ENCODE measurements around the gene DDIT3. TPM values are rescaled to one million over a fixed set of nuclear protein-coding genes. Genes with fewer than 3 reads are reported as not detected.
A peak's percentile ranks its signal among the peaks of the same experiment; 100 is the strongest.
"Not testable (repeated sequence)": the region's sequence is repeated elsewhere in the genome, so short reads cannot be mapped to it uniquely, and the experiment has no call there.

The DDIT3 gene
- total RNA-seq, 1 donor from 2014 or later = 19.2 TPM

- no peak for ATAC-seq
- DNase-seq (ENCODE audit: missing footprints) = no peak
- intact Hi-C loops (cut with DNase I) = no loop called here
These were observed 22.2 kb downstream of the DDIT3 start for GRCh38 chr12:57498132-57498502.

DNA sequence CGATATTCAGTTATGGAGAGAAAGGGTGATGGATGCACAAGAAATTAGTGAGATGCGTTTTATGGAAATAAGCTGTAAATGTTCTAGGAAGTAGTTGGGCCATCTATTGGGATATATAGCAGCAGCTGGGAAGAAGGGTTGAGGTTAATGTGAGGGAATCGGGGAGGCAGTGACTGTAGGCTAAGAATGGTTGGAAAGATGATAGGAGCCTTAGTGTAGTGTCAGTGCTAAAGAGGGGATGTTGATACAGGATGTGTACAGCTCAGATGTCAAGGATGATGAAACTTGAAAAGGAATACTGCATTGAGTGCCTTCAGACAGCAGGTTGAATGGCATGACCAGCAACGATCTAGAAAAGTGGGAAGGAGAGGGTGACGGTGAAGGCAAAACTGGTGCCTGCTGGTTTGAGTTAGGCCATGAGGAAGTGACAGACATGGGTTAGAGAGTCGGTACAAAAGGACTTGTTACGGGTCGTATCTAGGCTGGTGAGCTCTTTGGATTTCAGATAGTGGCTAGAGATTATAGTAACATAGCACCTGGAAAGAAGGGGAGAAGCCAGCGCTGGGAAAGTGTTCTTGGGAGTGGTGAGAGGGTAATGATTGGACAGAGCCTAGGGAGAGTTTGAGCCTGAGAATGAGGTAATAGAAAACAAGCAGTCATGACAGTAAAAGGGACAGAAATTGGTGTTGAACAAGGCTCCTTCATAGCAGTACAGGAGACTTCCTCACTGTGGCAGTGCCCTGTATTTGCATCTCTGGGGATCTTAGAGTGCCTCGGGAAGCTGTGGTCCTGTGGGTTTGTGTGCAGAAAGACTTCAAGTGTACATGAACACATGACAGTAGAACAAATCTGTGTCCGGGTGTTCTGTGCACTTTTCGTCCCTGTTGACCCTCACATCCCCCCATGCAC is 22.8 kb downstream of the DDIT3 start:
- intact Hi-C loops (cut with DNase I) = no loop called here
- DNase-seq (ENCODE audit: missing footprints) (no peak), ATAC-seq (no peak)

DNA sequence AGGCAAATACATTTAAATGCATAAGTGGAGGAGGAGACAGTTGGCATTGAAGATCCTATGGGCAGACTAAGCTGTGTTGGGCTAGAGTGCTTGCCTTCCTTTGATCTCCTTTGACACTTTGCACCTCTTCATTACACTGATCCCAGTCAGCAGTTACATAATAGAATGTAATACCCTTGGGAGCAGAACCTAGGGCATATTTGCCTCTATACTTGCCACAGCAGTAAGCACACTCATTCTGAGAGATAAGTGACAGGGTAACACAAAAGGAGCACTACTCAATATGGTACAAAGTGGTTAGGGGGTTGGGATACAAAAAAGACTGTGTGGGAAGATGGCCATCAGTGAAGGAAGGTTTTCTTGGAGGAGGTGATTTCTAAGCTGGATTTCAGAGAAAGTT is 23.5 kb downstream of the DDIT3 start:
- intact Hi-C loops (cut with DNase I) = no loop called here
- ATAC-seq (no peak), DNase-seq (ENCODE audit: missing footprints) (no peak)

DNA sequence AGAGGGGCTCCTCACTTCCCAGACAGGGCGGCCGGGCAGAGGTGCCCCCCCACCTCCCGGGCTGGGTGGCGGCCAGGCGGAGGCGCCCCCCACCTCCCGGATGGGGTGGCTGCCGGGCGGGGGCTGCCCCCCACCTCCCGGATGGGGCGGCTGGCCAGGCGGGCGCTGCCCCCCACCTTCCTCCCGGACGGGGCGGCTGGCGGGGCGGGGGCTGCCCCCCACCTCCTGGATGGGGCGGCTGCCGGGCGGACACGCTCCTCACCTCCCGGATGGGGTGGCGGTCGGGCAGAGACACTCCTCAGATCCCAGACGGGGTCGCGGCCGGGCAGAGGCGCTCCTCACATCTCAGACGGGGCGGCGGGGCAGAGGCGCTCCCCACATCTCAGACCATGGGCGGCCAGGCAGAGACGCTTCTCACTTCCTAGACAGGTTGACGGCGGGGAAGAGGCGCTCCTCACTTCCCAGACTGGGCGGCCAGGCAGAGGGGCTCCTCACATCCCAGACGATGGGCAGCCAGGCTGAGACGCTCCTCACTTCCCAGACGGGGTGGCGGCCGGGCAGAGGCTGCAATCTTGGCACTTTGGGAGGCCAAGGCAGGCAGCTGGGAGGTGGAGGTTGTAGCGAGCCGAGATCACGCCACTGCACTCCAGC is 25.1 kb downstream of the DDIT3 start:
- ATAC-seq; DNase-seq (ENCODE audit: missing footprints); intact Hi-C loops (cut with DNase I): not testable (repeated sequence)

- no peak for DNase-seq (ENCODE audit: missing footprints)
These were observed 28.7 kb downstream of the DDIT3 start for GRCh38 chr12:57491393-57492280.

GRCh38 chr12:57490126-57490525 is 30.2 kb downstream of the DDIT3 start:
- ATAC-seq (no peak), DNase-seq (ENCODE audit: missing footprints) (no peak)
- intact Hi-C loops (cut with DNase I) = no loop called here

More at GRCh38 chr12:57491393-57492280, 28.7 kb downstream of the DDIT3 start:
- intact Hi-C loops (cut with DNase I) = no loop called here
- ATAC-seq = no peak

DNA sequence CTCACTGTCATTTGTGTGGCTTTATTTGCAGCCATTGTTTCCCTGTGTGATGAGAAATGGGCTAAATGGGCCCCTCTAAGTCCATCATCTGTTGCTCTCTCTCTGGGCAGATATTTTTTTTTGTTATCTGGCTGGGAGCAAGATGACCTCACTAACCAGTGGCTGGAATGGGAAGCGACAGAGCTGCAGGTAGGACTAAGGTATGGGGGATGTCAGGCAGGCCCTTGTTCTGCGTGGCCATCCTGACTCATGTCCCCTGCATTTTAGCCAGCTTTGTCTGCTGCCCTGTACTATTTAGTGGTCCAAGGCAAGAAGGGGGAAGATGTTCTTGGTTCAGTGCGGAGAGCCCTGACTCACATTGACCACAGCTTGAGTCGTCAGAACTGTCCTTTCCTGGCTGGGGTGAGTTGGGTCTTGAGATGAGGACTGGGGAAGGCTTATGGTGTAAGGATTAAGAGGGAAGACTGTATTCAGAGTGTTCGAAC is 31.1 kb downstream of the DDIT3 start:
- no peak for DNase-seq (ENCODE audit: missing footprints)
- no peak for ATAC-seq
- intact Hi-C loops (cut with DNase I) = loop anchor here (2.0 to 5.0 kb wide), 2 partner anchors 32 to 58 kb away; partner anchors contain the start of genes DCTN2 and DDIT3

- intact Hi-C loops (cut with DNase I) = loop anchor here (2.0 to 5.0 kb wide), 2 partner anchors 32 to 59 kb away; partner anchors contain the start of genes DCTN2 and DDIT3
- ATAC-seq = no peak
- DNase-seq (ENCODE audit: missing footprints) = no peak
These were observed 31.7 kb downstream of the DDIT3 start for GRCh38 chr12:57488402-57489156.

DNA sequence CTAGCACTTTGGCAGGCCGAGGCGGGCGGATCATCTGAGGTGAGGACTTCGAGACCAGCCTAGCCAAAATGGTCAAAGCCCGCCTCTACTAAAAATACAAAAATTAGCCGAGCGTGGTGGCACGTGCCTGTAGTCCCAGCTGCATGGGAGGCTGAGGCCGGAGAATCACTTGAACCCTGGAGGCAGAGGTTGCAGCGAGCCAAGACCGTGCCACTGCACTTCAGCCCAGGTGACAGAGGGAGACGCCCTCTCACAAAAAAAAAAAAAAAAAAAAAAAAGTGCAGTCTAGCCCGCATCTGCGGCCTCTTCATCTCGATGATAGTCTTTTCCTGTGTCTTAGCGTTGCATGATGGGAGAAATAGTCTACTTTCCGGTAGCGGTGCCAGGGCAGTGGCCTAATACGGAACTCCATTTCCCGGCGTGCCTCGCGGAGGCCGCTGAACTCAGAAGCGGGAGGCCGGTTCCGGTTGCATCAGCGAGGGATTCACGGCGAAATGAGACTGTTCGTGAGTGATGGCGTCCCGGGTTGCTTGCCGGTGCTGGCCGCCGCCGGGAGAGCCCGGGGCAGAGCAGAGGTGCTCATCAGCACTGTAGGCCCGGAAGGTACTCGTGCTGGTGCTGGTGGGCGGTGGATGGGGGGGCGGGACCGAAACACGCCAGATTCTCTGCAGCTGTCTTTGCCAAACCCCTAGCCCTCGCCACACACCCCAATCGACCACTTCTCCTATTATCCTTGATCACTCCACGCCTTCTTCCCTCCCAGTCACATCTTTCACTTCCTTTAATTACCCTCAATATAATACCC is 32.5 kb downstream of the DDIT3 start, which contains the start of gene MARS1:
Gene MARS1 (plus strand): TSS at position 472 of the 805 bp plus-strand sequence. CDS start 23 bp downstream, at position 495.
- intact Hi-C loops (cut with DNase I) = loop anchor here (2.0 to 5.0 kb wide), 2 partner anchors 33 to 60 kb away; partner anchors contain the start of genes DCTN2 and DDIT3
- ATAC-seq (peak; percentile 98), DNase-seq (ENCODE audit: missing footprints) (peak; percentile 98)

DNA sequence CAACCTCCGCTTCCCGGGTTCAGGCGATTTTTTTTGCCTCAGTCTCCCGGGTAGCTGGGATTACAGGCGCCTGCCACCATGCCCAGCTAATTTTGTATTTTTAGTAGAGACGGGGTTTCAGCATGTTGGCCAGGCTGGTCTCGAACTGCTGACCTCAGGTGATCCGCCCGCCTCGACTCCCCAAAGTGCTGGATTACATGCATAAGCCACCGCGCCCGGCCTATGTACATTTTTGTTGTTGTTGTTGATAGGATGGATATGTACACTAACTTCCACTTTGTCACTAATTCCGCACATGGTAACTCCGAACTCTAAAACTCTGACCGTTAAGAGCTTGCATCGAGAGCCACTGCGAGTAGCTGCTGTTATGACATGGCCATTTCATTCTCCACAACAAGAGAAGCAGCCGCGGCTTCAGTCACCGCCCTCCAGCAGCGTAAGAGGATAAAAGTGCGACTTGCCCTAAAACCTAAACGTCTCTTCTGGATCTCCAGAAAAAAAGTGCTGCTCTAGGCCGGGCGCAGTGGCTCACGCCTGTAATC is 33.2 kb downstream of the DDIT3 start:
- intact Hi-C loops (cut with DNase I) = loop anchor here (5.0 kb wide), 1 partner anchor 60 kb away; the partner anchor contains the start of gene DCTN2
- no peak for DNase-seq (ENCODE audit: missing footprints)
- no peak for ATAC-seq

- intact Hi-C loops (cut with DNase I) = loop anchor here (5.0 kb wide), 1 partner anchor 62 kb away; the partner anchor contains the start of gene DCTN2
- ATAC-seq = no peak
- DNase-seq (ENCODE audit: missing footprints) = no peak
These were observed 34.6 kb downstream of the DDIT3 start for GRCh38 chr12:57485695-57486094.

DNA sequence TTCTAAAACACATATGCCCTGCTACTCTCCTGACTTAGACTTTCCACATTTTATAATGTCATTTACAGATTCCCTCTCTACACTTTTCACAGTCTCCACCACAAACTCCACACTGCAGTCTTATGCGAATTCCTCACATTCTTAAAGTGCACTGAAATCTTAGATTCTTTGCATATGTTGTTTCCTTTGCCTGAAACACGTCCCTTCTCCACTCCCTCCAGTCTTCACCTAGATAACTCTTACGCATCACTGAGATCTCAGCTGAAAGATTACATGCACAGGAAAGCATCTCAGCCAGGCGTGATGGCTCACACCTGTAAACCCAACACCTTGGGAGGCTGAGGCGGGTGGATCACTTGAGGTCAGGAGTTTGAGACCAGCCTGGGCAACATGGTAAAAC is 36.8 kb downstream of the DDIT3 start:
- ATAC-seq (no peak), DNase-seq (ENCODE audit: missing footprints) (no peak)
- intact Hi-C loops (cut with DNase I) = no loop called here

DNA sequence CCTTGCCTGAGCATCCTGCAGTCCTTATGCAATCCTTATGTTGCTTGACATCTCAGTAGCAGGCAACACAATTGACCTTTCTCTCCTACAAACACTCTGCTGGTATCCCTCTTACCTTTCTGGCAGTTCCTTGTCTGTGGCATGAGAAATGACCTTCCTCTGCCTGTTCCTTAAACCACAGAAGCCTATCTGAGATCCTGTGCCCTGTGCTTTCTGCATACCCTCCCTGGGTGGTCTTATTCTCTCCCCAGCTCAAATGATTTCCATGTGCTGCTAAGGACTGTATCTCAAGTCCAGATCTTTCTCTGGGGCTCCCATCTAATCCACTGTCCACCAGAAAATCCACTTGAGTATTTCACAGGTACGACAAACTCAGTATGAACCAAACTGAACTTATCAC is 38.6 kb downstream of the DDIT3 start:
- no peak for DNase-seq (ENCODE audit: missing footprints)
- no peak for ATAC-seq
- intact Hi-C loops (cut with DNase I) = no loop called here

- DNase-seq (ENCODE audit: missing footprints) (no peak), ATAC-seq (no peak)
- intact Hi-C loops (cut with DNase I) = no loop called here
These were observed 40.8 kb downstream of the DDIT3 start, which contains the start of gene ARHGAP9 for GRCh38 chr12:57479376-57480115. TSS of gene ARHGAP9 (minus strand) at chr12:57479866. CDS start at chr12:57479406, 460 bp downstream.

- no peak for DNase-seq (ENCODE audit: missing footprints)
- intact Hi-C loops (cut with DNase I) = no loop called here
These were observed 41.3 kb downstream of the DDIT3 start for GRCh38 chr12:57479043-57479375.

More at GRCh38 chr12:57479043-57479375, 41.3 kb downstream of the DDIT3 start:
- ATAC-seq = no peak
